HG02885 (cell line): ENCODE data around the gene SLC16A9.
"Not testable (repeated sequence)": the region's sequence is repeated elsewhere in the genome, so short reads cannot be mapped to it uniquely, and the experiment has no call there.

Experiments used
- ATAC-seq: cut with Tn5 transposase; IDR thresholded peaks from one replicate; pipeline ENCODE4 v1.9.1; 2021; ENCODE audit warnings: mild to moderate bottlenecking; ENCODE audit not compliant: unreplicated experiment, poor library complexity

The SLC16A9 gene

GRCh38 chr10:59678884-59679301 lies 30.8 kb downstream of the SLC16A9 start:
- peak; percentile 83 for ATAC-seq

- no peak for ATAC-seq
These were observed 32.3 kb downstream of the SLC16A9 start for GRCh38 chr10:59677253-59677831.

GRCh38 chr10:59675812-59676211 lies 33.8 kb downstream of the SLC16A9 start:
- ATAC-seq: no peak

GRCh38 chr10:59674215-59674836 lies 35.3 kb downstream of the SLC16A9 start:
- ATAC-seq: no peak

- ATAC-seq: no peak
These were observed 37.3 kb downstream of the SLC16A9 start for GRCh38 chr10:59672150-59672875.

- ATAC-seq: no peak
These were observed 39.4 kb downstream of the SLC16A9 start for GRCh38 chr10:59670269-59670668.

- no peak for ATAC-seq
These were observed 41.6 kb downstream of the SLC16A9 start for GRCh38 chr10:59668096-59668495.

GRCh38 chr10:59666310-59666709 lies 43.3 kb downstream of the SLC16A9 start:
- no peak for ATAC-seq

GRCh38 chr10:59663213-59663612 lies 46.4 kb downstream of the SLC16A9 start:
- ATAC-seq: not testable (repeated sequence)

- ATAC-seq: no peak
These were observed 51.9 kb downstream of the SLC16A9 start for GRCh38 chr10:59657724-59658123.

- ATAC-seq: no peak
These were observed 54.3 kb downstream of the SLC16A9 start for GRCh38 chr10:59655309-59655708.

- peak; percentile 88 for ATAC-seq
These were observed 55.6 kb downstream of the SLC16A9 start for GRCh38 chr10:59654007-59654406.

GRCh38 chr10:59651902-59652301 lies 57.7 kb downstream of the SLC16A9 start:
- no peak for ATAC-seq

GRCh38 chr10:59649606-59650346 lies 59.9 kb downstream of the SLC16A9 start:
- no peak for ATAC-seq

GRCh38 chr10:59648711-59649201 lies 60.9 kb downstream of the SLC16A9 start:
- no peak for ATAC-seq

- ATAC-seq: no peak
These were observed 64.8 kb downstream of the SLC16A9 start for GRCh38 chr10:59644841-59645240.

- ATAC-seq: not testable (repeated sequence)
These were observed 68.0 kb downstream of the SLC16A9 start for GRCh38 chr10:59641688-59642087.

GRCh38 chr10:59635502-59636290 lies 74.0 kb downstream of the SLC16A9 start:
- ATAC-seq: no peak

- no peak for ATAC-seq
These were observed 75.5 kb downstream of the SLC16A9 start for GRCh38 chr10:59634102-59634501.

GRCh38 chr10:59633063-59633462 lies 76.6 kb downstream of the SLC16A9 start:
- no peak for ATAC-seq
